ENCODE data around the gene FANCE. TPM values are rescaled to one million over a fixed set of nuclear protein-coding genes. Genes with fewer than 3 reads are reported as not detected.
A peak's percentile ranks its signal among the peaks of the same experiment; 100 is the strongest.

FANCE gene
- polyA plus RNA-seq, 4 donors = 1.6 to 10.3 (median 3.1) TPM

DNA sequence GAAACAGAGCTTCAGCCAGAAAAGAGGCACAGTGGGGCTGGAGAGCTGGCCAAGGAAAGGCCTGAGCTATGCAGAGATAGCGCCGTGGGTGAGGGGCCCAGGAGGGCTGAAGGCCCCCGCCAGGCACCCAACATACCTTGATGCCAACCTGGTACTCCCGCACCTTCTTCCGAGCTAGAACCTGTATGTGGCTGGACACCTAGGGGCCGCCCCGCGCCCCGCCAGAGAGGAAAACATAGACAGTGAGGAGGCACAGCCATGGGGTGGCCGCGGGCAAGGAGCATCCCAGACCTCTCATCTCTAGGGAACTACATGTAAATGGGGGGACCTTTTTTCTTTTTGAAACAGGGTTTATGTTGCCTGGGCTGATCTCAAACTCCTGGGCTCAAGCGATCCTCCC, 28.0 kb downstream of the FANCE start:
- Histone ChIP-seq H3K27ac (ENCODE audit: low read depth in 1 of 3, low read length in 2 of 3) (no peak overlapping the region), H3K9me3 (ENCODE audit: control insufficient read depth in 2 of 2, insufficient read depth in 1 of 2, low read depth in 1 of 2, low read length in 1 of 2) (no peaks in the 10 kb centered on the region), H3K27me3 (ENCODE audit: control insufficient read depth in 3 of 3, insufficient read depth in 3 of 3, low read length in 3 of 3) (no peaks in the 10 kb centered on the region), H3K4me1 (ENCODE audit: control insufficient read depth in 3 of 3, insufficient read depth in 2 of 3, low read depth in 1 of 3, low read length in 2 of 3) (peaks cover 0 to 6% (median 0%) of the 10 kb centered on the region in 3 donors), H3K4me3 (ENCODE audit: low read depth in 1 of 3, low read length in 3 of 3) (no peak overlapping the region), H3K36me3 (ENCODE audit: control insufficient read depth in 3 of 3, insufficient read depth in 2 of 3, low read depth in 1 of 3, low read length in 3 of 3) (peaks cover 1 to 95% (median 11%) of the 10 kb centered on the region in 3 donors)
- FAIRE-seq (no peak), DNase-seq (no peak)
- 94 to 99% (median 97%) methylated on average over 12 of the region's 12 CpGs for WGBS, 3 donors

DNA sequence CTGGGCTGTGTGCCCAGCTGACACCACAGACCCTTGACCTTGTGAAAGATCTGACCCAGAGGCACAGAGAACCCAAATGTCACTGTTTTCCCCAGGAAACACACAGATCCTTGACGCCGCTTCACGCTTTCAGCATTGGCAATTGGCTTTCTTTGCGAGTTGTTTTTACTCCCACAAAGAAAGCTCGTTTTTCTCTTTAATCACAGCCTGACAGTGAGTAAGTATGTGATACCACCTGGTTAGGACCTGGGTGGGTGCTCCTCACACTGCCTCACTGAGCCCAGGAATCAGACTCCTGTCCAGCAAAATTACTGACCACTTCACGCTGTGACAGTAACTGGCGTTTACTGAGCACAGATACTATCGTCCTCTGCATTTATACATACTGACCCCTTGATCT, 29.1 kb downstream of the FANCE start:
- no peaks in the 10 kb centered on the region for H3K27me3 ChIP-seq (ENCODE audit: control insufficient read depth in 3 of 3, insufficient read depth in 3 of 3, low read length in 3 of 3)
- H3K27ac ChIP-seq (ENCODE audit: low read depth in 1 of 3, low read length in 2 of 3) = no peak overlapping the region
- peaks cover 4 to 16% (median 4%) of the 10 kb centered on the region in 3 donors for H3K4me1 ChIP-seq (ENCODE audit: control insufficient read depth in 3 of 3, insufficient read depth in 2 of 3, low read depth in 1 of 3, low read length in 2 of 3)
- DNase-seq = no peak
- no peak for FAIRE-seq
- 86 to 88% (median 87%) methylated on average over 8 of the region's 8 CpGs for WGBS, 3 donors
- peaks cover 0 to 95% (median 11%) of the 10 kb centered on the region in 3 donors for H3K36me3 ChIP-seq (ENCODE audit: control insufficient read depth in 3 of 3, insufficient read depth in 2 of 3, low read depth in 1 of 3, low read length in 3 of 3)
- H3K4me3 ChIP-seq (ENCODE audit: low read depth in 1 of 3, low read length in 3 of 3) = no peak overlapping the region
- H3K9me3 ChIP-seq (ENCODE audit: control insufficient read depth in 2 of 2, insufficient read depth in 1 of 2, low read depth in 1 of 2, low read length in 1 of 2) = no peaks in the 10 kb centered on the region

DNA sequence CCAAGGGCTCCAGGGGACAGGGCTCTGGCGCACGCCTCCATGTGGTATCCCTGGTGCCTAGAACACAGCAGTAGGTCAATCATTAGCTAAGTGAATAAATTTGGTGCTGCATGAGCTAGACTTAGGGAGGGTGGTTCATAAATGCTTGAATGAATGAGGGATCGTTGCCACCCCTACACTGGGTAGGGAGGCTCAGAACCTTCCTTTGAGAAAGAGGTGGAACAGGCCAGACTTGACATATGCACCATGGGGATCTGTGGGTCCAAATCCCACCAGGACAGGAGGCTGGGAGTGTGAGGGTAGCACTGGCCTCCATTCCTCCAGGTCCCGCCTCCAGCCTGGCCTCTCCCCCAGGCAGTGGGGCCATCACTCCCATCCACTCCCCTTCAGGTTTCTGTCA, 30.9 kb downstream of the FANCE start:
- Histone ChIP-seq H3K27ac (ENCODE audit: low read depth in 1 of 3, low read length in 2 of 3) (no peak overlapping the region), H3K4me3 (ENCODE audit: low read depth in 1 of 3, low read length in 3 of 3) (no peak overlapping the region), H3K4me1 (ENCODE audit: control insufficient read depth in 3 of 3, insufficient read depth in 2 of 3, low read depth in 1 of 3, low read length in 2 of 3) (peaks cover 4 to 33% (median 12%) of the 10 kb centered on the region in 3 donors), H3K27me3 (ENCODE audit: control insufficient read depth in 3 of 3, insufficient read depth in 3 of 3, low read length in 3 of 3) (no peaks in the 10 kb centered on the region), H3K36me3 (ENCODE audit: control insufficient read depth in 3 of 3, insufficient read depth in 2 of 3, low read depth in 1 of 3, low read length in 3 of 3) (peaks cover 0 to 88% (median 11%) of the 10 kb centered on the region in 3 donors), H3K9me3 (ENCODE audit: control insufficient read depth in 2 of 2, insufficient read depth in 1 of 2, low read depth in 1 of 2, low read length in 1 of 2) (no peaks in the 10 kb centered on the region)
- DNase-seq = no peak
- no peak for FAIRE-seq
- 93 to 95% (median 95%) methylated on average over 4 of the region's 4 CpGs for WGBS, 3 donors

DNA sequence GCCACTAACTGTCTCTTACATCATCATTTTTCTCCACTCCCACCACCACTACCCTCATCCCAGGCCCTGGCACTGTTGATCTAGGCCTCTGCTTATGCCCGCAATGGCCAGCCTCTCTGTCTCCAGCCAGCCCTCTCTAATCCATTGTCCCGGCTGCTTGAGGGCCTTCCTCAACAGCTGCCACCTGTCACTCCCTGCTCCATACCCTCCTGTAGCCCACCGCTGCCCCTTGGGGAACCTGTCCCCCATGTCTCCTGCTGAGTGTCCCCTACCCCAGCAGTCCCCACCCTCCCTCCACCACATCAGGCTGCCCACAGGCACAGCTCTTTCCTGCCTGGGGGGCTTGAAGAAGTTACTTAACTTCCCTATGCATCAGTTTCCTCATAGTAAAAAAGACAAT, 31.4 kb downstream of the FANCE start:
- WGBS, 3 donors = 85 to 97% (median 93%) methylated on average over 3 of the region's 3 CpGs
- Histone ChIP-seq H3K27ac (ENCODE audit: low read depth in 1 of 3, low read length in 2 of 3) (no peak overlapping the region), H3K36me3 (ENCODE audit: control insufficient read depth in 3 of 3, insufficient read depth in 2 of 3, low read depth in 1 of 3, low read length in 3 of 3) (peaks cover 0 to 87% (median 11%) of the 10 kb centered on the region in 3 donors), H3K4me1 (ENCODE audit: control insufficient read depth in 3 of 3, insufficient read depth in 2 of 3, low read depth in 1 of 3, low read length in 2 of 3) (peaks cover 4 to 37% (median 15%) of the 10 kb centered on the region in 3 donors), H3K4me3 (ENCODE audit: low read depth in 1 of 3, low read length in 3 of 3) (no peak overlapping the region), H3K27me3 (ENCODE audit: control insufficient read depth in 3 of 3, insufficient read depth in 3 of 3, low read length in 3 of 3) (no peaks in the 10 kb centered on the region), H3K9me3 (ENCODE audit: control insufficient read depth in 2 of 2, insufficient read depth in 1 of 2, low read depth in 1 of 2, low read length in 1 of 2) (no peaks in the 10 kb centered on the region)
- no peak for DNase-seq
- no peak for FAIRE-seq

DNA sequence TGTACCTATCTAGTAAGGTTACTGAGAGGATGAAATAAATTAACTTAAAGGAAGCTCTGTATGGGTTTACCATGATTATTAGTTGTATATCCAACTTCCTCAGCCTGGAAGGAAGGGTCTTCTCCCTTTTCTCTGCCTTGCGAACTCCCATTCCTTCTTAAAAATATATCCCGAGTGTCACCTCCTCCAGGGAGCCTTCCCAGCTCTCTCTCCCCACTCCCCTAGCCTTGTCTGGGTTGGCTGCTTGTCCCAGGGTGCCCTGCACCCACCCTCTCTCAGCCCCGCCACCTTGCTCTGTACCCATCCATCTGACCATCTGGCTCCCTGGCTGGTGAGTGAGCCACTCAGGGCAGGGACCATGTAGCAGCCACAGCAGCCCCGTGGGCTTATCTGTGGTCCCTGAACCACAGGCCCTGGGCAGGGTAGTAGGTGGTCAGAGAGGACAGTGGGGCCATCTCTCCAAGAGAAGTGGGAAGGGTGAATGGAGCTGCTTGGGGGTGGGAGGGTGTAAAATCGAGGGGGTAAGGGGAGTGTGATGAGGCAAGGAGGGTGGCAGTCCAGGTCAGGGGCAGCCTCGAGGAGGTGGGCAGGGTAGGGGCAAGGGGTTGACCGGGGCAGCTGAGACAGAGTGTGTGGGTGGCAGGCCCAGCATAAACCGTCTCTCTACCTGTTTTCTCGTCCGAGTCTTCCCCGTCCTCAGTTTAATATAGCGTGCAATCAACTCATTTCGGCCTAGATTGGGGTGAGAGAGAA, 31.9 kb downstream of the FANCE start:
- DNase-seq = no peak
- H3K36me3 ChIP-seq (ENCODE audit: control insufficient read depth in 3 of 3, insufficient read depth in 2 of 3, low read depth in 1 of 3, low read length in 3 of 3) = peaks cover 0 to 82% (median 10%) of the 10 kb centered on the region in 3 donors
- no peak overlapping the region for H3K27ac ChIP-seq (ENCODE audit: low read depth in 1 of 3, low read length in 2 of 3)

DNA sequence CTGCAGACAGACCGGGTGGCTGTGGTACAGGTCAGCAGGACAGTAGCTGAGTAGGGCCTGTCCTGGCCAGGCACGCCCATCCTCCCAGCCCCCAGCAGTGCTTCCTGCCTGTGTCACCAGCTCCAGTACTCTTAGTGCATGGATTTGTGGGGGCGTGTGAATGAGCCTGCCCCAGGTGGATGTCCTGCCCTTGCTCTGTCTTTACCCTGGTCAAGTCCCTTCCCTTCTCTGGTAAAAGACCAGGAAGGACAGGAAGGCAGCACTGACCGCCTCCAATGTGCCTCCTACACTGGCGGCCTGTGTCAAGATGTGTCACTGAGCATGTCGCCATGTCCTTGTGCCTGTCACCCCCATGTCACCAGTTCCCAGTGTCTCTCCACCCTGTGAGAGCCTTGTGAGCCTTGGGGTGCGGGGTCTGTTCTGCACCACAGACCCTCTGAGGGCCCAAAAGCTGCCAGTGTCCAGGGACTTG, 32.8 kb downstream of the FANCE start:
- Histone ChIP-seq H3K27me3 (ENCODE audit: control insufficient read depth in 3 of 3, insufficient read depth in 3 of 3, low read length in 3 of 3) (no peaks in the 10 kb centered on the region), H3K4me3 (ENCODE audit: low read depth in 1 of 3, low read length in 3 of 3) (no peak overlapping the region), H3K9me3 (ENCODE audit: control insufficient read depth in 2 of 2, insufficient read depth in 1 of 2, low read depth in 1 of 2, low read length in 1 of 2) (no peaks in the 10 kb centered on the region), H3K36me3 (ENCODE audit: control insufficient read depth in 3 of 3, insufficient read depth in 2 of 3, low read depth in 1 of 3, low read length in 3 of 3) (peaks cover 0 to 73% (median 6%) of the 10 kb centered on the region in 3 donors), H3K4me1 (ENCODE audit: control insufficient read depth in 3 of 3, insufficient read depth in 2 of 3, low read depth in 1 of 3, low read length in 2 of 3) (peaks cover 4 to 44% (median 15%) of the 10 kb centered on the region in 3 donors), H3K27ac (ENCODE audit: low read depth in 1 of 3, low read length in 2 of 3) (peak overlapping the region in 2 of 3 donors; percentile 52 to 85)
- FAIRE-seq (no peak), DNase-seq (no peak)
- WGBS, 3 donors = 87 to 93% (median 90%) methylated on average over 7 of the region's 7 CpGs

More for the DNA sequence above, 31.9 kb downstream of the FANCE start:
- H3K27me3 ChIP-seq (ENCODE audit: control insufficient read depth in 3 of 3, insufficient read depth in 3 of 3, low read length in 3 of 3) = no peaks in the 10 kb centered on the region
- H3K4me1 ChIP-seq (ENCODE audit: control insufficient read depth in 3 of 3, insufficient read depth in 2 of 3, low read depth in 1 of 3, low read length in 2 of 3) = peaks cover 4 to 41% (median 15%) of the 10 kb centered on the region in 3 donors
- 87 to 89% (median 87%) methylated on average over 13 of the region's 13 CpGs for WGBS, 3 donors
- no peak for FAIRE-seq
- no peak overlapping the region for H3K4me3 ChIP-seq (ENCODE audit: low read depth in 1 of 3, low read length in 3 of 3)
- H3K9me3 ChIP-seq (ENCODE audit: control insufficient read depth in 2 of 2, insufficient read depth in 1 of 2, low read depth in 1 of 2, low read length in 1 of 2) = no peaks in the 10 kb centered on the region

DNA sequence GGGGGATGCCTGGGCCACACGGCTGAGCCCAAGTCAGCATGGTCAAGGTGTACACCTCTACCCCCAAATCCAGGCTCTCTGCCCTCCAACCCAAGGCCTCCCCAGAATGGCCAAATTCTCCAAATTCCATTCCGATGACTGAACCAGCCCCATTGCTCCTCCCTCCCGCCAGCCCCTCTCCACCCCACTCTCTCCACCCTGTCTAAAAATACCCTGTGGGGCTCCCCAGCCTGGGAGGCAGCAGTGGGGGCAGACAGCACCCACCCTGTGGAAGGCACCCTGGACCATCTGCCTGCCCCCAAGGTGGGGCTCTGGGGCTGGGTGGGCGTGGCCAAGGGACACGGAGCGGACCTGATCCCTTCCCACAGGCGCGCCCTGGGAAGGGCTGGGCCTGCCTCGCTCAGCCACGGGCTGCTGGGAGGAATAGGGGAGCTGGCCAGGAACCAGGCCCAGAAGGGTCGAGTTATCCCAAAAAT, 33.3 kb downstream of the FANCE start:
- 25 to 50% (median 46%) methylated on average over 9 to 11 of the region's 11 CpGs for WGBS, 3 donors
- Histone ChIP-seq H3K36me3 (ENCODE audit: control insufficient read depth in 3 of 3, insufficient read depth in 2 of 3, low read depth in 1 of 3, low read length in 3 of 3) (peaks cover 0 to 68% (median 6%) of the 10 kb centered on the region in 3 donors), H3K27ac (ENCODE audit: low read depth in 1 of 3, low read length in 2 of 3) (peak overlapping the region in 2 of 3 donors; percentile 52 to 85), H3K4me3 (ENCODE audit: low read depth in 1 of 3, low read length in 3 of 3) (peak overlapping the region in 1 of 3 donors; percentile 2), H3K27me3 (ENCODE audit: control insufficient read depth in 3 of 3, insufficient read depth in 3 of 3, low read length in 3 of 3) (no peaks in the 10 kb centered on the region), H3K4me1 (ENCODE audit: control insufficient read depth in 3 of 3, insufficient read depth in 2 of 3, low read depth in 1 of 3, low read length in 2 of 3) (peaks cover 4 to 49% (median 15%) of the 10 kb centered on the region in 3 donors), H3K9me3 (ENCODE audit: control insufficient read depth in 2 of 2, insufficient read depth in 1 of 2, low read depth in 1 of 2, low read length in 1 of 2) (no peaks in the 10 kb centered on the region)
- FAIRE-seq (no peak), DNase-seq (peak; percentile 69 to 72)

DNA sequence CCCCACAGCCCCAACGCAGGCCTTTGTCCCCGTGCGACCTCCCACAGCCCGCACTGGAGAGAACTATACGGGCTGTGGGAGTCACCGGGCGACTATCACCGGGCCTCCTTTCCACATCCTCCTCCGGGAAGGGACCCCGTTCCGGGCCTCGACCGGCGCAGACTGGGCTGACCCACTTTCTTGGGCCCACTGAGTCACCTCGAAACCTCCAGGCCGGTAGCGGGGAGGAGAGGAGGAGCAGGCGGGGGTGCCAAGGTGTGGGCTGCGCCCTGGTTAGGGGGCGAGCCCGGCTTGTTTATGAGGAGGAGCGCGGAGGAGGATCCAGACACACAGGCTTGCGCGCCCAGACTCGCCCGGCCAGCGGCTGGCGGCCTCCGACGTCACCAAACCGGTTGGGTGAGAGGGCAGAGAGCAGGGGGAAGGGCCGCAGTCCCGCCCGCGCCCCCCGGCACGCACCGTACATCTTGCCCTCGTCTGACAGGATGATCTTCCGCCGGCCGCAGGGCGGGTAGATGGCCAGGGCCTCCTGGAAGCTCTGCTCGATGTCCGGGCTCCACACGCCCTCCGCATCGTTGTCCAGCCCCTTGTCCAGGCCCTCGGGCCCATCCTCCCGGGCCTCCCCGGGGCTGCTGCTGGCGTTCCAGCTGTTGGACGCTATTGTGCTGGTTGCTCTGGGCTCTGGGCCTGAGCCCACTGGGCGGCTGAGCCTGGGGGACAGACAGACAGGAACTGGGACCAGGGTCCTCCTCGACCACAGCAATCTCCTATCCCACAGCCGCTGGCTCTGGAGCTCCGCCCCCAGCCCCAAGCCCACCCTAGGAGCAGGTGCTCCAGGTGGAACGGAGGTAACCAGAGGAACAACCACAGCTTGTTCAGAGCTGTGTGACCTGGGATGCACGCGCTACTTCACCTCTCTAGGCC, 34.1 kb downstream of the FANCE start:
- Histone ChIP-seq H3K27ac (ENCODE audit: low read depth in 1 of 3, low read length in 2 of 3) (peak overlapping the region; percentile 52 to 85 (median 62)), H3K4me1 (ENCODE audit: control insufficient read depth in 3 of 3, insufficient read depth in 2 of 3, low read depth in 1 of 3, low read length in 2 of 3) (peaks cover 4 to 57% (median 15%) of the 10 kb centered on the region in 3 donors), H3K27me3 (ENCODE audit: control insufficient read depth in 3 of 3, insufficient read depth in 3 of 3, low read length in 3 of 3) (no peaks in the 10 kb centered on the region), H3K9me3 (ENCODE audit: control insufficient read depth in 2 of 2, insufficient read depth in 1 of 2, low read depth in 1 of 2, low read length in 1 of 2) (no peaks in the 10 kb centered on the region), H3K4me3 (ENCODE audit: low read depth in 1 of 3, low read length in 3 of 3) (peak overlapping the region in 1 of 3 donors; percentile 3), H3K36me3 (ENCODE audit: control insufficient read depth in 3 of 3, insufficient read depth in 2 of 3, low read depth in 1 of 3, low read length in 3 of 3) (peaks cover 0 to 60% (median 6%) of the 10 kb centered on the region in 3 donors)
- DNase-seq = peak; percentile 83 to 95
- FAIRE-seq = no peak
- 26 to 48% (median 34%) methylated on average over 56 to 61 of the region's 61 CpGs for WGBS, 3 donors
